Eye (tissue), 1 donor: ENCODE data around the gene APOBEC3C.
"Not testable (repeated sequence)": the region's sequence is repeated elsewhere in the genome, so short reads cannot be mapped to it uniquely, and the experiment has no call there.

ENCODE experiments used
- DNase-seq: peaks from one replicate; pipeline ENCODE4 v3.0.0-alpha.2; 2015

Gene APOBEC3C

DNA sequence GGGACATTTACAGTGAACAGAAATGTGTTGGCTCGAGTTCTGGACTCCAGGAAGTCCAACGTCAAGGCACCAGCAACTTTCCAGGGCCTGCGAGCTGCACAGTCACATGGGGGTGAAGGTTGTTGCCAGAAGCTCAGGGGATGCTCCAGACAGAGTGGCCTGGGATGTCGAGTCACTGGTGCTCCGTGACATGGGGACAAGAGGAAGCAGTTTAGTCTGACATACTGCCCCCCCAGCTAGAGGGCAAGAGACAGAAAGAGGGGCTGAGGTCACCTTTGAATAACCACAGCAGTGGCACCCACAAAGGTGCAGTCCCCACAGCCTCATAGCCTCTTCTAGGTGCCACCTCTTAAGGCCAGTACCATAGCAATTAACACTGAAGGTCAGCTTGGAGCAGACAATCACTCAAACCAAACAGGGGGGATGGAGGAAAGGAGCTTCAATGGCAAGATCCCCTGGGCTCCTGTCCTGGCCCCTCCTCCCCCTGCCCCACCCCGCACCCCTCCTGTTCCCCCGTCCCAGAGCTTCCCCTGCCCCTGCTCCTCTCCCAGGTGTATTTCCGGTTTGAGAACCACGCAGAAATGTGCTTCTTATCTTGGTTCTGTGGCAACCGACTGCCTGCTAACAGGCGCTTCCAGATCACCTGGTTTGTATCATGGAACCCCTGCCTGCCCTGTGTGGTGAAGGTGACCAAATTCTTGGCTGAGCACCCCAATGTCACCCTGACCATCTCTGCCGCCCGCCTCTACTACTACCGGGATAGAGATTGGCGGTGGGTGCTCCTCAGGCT is 10.7 kb downstream of the APOBEC3C start:
- DNase-seq: no peak

DNA sequence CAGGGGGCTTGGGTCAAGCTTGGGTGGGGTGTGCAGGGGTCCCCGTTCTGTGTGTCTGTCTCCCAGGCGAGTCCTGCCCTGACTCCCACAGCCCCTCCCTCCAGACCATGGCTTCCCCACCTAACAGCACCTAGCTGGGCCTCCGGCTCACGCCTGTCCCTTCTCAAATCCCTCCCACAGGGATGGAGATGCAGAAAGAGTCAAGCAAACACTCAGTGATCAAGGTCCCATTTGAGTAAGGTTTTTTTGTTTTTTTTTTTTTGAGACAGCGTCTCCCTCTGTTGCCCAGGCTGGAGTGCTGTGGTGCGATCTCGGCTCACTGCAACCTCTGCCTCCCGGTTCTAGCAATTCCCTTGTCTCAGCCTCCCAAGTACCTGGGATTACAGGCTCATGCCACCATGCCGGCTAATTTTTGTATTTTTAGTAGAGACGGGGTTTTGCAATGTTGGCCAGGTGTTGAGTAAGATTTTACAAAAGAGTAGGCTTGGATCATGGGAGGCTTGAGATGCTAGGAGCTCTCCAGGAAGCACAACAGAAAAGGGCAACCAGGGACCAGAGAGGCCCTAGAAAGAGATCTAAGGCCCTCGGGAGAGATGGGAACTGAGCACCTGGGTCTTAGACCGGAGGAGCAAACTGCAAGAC is 12.6 kb downstream of the APOBEC3C start:
- no peak for DNase-seq

DNA sequence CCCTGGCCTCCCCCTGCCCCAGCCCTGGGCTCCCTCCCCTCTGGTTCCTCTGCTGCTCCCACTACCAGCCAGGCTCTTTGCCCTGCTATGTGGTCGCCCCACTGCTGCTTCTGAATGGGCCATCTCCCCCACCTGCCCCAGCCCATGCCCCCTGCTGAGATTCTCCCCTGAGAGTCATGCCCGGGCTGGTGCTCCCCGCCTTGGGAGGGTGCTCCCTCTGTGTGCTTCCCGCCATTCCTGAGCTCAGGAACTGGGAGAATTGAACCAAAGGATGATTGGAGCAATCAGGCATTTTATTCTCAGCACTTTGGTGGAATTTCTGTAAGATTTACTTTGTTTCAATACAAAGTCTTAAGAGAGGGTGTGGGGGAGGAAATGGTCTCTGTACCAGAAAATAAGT is 13.7 kb downstream of the APOBEC3C start:
- no peak for DNase-seq

DNA sequence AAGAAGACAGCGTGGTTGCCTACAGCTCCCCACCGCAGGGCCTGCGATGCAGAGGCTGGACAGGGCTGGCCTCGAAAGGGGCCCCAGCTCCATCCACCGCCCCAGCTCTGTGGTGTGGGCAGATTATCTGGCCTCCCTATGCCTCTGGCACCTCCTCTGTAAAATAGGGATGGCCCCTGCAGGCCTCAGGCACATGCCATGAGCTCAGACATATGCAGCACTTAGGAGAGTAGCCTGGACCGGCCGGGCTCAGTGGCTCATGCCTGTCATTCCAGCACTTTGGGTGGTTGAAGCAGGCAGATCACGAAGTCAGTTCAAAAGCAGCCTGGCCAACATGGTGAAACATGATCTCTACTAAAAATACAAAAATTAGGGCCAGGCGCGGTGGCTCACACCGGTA is 14.2 kb downstream of the APOBEC3C start:
- DNase-seq: no peak

DNA sequence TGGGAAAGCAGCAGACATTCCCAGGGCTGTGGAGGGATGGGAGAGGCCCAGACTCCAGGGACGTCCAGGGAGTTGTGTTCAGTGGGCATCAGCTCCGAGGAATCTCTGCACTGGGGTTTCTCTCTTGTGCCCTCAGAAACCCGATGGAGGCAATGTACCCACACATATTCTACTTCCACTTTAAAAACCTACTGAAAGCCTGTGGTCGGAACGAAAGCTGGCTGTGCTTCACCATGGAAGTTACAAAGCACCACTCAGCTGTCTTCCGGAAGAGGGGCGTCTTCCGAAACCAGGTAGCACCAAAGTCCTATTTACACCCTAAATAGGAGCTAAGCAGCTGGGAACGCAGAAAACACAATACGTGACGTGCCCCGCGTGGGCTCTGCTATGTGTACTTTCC is 15.2 kb downstream of the APOBEC3C start:
- DNase-seq: no peak

DNA sequence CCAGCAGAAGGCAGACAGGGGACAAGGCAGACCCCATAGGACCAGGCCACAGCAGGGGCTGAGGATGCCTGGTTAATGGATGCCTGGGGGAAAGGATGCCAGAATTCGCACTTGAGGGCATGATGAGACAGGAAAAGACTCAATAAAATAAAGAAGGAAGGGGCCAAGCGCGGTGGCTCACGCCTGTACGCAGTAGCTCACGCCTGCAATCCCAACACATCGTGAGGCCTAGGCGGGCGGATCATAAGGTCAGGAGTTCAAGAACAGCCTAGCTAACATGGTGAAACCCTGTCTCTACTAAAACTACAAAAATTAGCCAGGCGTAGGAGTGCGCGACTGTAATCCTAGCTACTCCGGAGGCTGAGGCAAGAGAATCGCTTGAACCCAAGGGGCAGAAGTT is 16.6 kb downstream of the APOBEC3C start:
- no peak for DNase-seq

DNA sequence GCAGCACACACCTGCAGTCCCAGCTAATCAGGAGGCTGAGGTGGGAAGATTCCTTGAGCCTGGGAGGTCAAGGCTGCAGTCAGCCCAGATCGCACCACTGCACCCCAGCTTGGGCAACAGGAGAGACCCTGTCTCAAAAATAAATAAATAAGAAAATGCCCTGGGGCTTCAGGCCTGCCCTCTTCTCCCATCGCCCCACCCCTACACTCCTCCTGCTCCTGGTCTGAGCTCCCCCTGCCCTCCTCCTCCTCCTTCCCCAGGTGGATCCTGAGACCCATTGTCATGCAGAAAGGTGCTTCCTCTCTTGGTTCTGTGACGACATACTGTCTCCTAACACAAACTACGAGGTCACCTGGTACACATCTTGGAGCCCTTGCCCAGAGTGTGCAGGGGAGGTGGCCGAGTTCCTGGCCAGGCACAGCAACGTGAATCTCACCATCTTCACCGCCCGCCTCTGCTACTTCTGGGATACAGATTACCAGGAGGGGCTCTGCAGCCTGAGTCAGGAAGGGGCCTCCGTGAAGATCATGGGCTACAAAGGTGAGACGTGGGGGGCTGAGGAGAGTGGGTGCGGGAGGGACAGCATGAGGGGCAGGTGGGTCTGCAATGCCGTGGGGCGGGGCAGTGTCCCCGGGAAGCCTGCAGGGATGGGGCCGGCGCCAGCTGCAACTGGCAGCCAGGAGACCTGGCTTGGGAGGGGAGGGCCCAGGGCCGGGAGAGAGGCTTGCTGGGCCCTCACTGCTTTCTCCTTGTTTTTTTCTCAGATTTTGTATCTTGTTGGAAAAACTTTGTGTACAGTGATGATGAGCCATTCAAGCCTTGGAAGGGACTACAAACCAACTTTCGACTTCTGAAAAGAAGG is 17.6 kb downstream of the APOBEC3C start:
- not testable (repeated sequence) for DNase-seq

DNA sequence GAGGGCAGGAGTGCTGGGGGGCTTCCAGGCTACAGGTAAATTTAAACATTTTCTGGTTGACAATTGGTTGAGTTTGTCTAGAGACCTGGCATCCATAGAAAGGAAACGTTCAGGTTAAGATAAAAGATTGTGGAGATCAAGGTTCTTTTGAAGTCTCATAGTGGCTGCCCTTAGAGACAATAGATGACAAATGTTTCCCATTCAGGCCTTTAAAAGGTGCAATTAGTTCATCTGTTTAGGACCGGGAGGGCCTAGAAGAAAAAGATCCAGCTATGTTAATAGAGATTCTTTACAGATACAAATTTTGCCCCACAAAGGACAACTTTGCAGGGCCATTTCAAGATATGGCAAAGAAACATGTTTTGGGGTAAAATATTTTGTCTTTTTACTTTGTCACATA is 23.0 kb downstream of the APOBEC3C start:
- DNase-seq: not testable (repeated sequence)

DNA sequence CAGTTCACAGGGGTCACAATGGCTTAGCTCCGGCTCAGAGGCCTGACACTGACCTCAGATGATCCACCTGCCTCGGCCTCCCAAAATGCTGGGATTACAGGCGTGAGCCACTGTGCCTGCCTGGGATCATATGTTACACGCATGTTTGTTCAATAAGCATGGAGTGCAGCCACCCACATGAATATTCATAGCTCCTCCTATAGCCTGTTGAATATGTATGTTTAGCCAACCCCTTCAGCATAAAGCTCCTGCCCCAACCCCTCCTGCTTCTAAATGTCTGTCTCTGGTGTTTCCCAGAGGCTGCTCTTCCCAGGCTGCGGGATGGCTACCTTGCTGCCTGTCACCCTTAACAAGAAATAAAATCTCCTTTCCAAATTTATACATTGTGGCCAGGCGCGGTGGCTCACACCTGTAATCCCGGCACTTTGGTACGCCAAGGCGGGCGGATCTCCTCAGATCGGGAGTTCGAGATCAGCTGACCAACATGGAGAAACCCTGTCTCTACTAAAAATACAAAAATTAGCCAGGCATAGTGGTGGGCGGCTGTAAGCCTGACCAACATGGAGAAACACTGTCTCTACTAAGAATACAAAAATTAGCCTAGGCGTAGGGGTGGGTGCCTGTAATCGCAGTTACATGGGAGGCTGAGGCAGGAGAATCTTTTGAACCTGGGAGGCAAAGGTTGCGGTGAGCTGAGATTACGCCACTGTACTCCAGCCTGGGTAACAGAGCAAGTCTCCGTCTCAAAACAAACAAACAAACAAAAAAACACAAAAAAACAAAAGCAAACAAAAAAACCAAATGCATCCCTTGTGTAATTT is 25.5 kb downstream of the APOBEC3C start:
- DNase-seq: no peak

DNA sequence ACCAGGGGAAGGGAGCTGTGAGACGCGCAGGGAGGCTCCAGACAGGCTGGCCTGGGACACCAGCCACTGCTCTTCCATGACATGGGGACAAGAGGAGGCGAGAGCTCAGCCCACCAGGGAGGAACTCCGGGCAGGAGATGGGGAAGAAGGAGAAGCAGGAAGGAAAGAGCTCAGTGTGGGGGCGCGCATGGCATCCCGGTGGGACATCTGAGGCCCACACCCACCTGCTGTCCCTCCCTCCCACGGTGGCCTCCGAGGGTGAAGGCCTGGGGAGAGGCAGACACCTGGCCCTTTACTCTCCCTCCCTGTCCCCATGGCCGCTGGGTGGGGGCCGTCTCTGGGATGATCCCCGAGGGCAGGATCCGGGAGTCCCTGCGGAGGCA is 26.1 kb downstream of the APOBEC3C start:
- DNase-seq: not testable (repeated sequence)

DNA sequence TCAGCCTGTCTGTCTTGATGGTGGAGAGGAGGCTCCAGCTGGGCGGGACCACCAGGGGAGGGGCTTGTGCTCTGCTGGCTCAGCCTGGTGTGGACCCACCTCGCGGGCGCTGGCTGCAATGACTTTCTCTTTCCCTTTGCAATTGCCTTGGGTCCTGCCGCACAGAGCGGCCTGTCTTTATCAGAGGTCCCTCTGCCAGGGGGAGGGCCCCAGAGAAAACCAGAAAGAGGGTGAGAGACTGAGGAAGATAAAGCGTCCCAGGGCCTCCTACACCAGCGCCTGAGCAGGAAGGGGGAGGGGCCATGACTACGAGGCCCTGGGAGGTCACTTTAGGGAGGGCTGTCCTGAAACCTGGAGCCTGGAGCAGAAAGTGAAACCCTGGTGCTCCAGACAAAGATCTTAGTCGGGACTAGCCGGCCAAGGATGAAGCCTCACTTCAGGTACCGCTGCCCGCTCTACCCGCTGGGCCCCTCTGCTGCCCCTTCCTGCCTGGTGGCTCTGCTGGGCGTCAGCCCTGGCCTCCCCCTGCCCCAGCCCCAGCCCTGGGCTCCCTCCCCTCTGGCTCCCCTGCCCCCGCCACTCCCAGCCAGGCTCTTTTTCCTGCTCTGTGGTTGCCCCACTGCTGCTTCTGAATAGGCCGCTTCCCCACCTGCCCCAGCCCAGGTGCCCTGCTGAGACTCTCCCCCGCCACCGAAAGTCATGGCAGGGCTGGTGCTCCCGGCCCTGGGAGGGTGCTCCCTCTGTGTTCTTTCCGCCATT is 26.7 kb downstream of the APOBEC3C start, which contains the start of gene APOBEC3F:
TSS of gene APOBEC3F (plus strand) at position 327 of the 759 bp plus-strand sequence. CDS start at position 424, 97 bp downstream.
- DNase-seq: peak; percentile 56

DNA sequence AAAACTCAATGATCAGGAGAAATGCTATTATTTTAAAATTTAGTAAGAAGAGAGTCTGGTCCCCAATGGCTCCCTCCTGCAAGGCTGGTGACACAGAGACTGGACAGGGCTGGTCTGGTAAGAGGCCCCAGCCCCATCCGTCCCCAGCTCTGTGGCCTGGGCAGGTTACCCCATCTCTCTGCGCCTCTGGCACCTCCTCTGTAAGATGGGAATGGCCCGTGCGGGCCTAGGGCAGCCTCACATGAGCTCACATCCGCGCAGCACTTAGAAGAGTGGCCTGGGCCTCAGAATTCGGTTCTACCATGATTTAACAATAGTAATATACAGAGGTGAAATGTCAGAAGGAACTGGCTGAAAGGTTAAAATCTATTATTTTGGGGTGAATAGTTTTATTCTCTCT is 27.9 kb downstream of the APOBEC3C start:
- DNase-seq: no peak

DNA sequence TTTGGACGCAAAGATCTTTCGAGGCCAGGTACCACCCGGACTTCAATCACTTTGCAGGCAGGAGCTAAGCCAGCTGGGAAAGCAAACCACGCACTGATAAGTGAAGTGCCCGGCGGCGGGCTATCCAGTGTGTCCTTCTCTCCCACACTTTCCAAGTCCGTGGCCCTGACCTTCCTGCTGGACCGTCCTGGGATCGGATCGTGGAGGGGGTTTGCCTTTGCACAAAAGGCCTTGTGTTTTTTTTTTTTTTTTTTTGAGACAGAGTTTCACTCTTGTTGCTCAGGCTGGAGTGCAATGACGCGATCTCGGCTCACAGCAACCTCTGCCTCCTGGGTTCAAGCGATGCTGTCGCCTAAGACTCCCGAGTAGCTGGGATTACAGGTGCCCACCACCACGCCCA is 29.0 kb downstream of the APOBEC3C start:
- not testable (repeated sequence) for DNase-seq

DNA sequence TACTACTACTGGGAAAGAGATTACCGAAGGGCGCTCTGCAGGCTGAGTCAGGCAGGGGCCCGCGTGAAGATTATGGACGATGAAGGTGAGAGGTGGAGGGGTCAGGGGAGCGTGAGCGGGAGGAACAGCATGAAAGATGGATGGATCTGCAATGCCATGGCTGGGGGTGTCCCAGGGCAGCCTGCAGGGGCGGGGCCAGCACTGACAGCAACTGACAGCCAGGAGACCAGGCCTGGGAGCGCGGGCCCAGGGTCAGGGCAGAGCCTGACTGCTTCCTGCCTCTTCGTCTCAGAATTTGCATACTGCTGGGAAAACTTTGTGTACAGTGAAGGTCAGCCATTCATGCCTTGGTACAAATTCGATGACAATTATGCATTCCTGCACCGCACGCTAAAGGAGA is 31.1 kb downstream of the APOBEC3C start:
- not testable (repeated sequence) for DNase-seq

DNA sequence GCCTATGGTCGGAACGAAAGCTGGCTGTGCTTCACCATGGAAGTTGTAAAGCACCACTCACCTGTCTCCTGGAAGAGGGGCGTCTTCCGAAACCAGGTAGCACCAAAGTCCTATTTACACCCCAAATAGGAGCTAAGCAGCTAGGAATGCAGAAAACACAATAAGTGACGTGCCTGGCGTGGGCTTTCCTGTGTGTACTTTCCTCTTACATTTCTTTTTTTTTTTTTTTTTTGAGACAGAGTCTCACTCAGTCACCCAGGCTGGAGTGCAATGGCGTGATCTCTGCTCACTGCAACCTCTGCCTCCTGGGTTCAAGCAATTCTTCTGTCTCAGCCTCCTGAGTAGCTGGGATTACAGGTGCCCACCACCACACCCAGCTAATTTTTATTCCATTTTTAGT is 35.4 kb downstream of the APOBEC3C start:
- not testable (repeated sequence) for DNase-seq

DNA sequence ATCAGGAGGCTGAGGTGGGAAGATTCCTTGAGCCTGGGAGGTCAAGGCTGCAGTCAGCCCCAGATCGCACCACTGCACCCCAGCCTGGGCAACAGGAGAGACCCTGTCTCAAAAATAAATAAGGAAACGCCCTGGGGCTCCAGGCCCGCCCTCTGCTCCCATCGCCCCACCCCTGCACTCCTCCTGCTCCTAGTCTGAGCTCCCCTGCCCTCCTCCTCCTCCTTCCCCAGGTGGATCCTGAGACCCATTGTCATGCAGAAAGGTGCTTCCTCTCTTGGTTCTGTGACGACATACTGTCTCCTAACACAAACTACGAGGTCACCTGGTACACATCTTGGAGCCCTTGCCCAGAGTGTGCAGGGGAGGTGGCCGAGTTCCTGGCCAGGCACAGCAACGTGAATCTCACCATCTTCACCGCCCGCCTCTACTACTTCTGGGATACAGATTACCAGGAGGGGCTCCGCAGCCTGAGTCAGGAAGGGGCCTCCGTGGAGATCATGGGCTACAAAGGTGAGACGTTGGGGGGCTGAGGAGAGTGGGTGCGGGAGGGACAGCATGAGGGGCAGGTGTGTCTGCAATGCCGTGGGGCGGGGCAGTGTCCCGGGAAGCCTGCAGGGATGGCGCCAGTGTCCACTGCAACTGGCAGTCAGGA is 37.9 kb downstream of the APOBEC3C start:
- not testable (repeated sequence) for DNase-seq

DNA sequence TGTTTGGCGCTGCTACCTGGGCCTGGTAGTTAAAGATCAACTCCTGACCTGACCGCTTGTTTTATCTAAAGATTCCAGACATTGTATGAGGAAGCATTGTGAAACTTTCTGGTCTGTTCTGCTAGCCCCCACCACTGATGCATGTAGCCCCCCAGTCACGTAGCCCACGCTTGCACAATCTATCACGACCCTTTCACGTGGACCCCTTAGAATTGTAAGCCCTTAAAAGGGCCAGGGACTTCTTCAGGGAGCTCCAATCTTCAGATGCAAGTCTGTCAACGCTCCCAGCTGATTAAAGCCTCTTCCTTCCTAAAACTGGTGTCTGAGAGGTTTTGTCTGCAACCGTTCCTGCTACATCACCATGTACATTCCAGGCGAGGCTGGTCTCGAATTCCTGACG is 41.6 kb downstream of the APOBEC3C start:
- no peak for DNase-seq

DNA sequence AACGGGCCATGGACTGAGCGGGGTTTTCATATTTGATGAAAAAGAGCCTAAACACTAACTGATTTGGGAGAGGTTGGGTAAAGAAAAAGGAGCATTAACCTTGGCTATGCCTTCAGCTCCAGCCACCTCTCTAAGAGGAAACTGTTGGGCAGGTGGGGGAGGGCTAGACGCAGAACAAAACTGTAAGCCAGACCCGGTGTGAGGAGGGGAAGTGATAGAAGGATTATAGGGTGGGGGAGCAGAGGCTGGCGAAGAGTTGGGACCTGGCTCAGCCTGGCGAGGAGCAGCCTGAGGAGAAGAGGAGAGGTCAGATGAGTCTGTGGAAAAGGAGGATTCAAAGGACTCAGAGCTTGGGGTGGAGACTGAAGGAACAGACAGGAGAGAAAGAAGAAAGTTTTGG is 47.2 kb downstream of the APOBEC3C start:
- DNase-seq: not testable (repeated sequence)

DNA sequence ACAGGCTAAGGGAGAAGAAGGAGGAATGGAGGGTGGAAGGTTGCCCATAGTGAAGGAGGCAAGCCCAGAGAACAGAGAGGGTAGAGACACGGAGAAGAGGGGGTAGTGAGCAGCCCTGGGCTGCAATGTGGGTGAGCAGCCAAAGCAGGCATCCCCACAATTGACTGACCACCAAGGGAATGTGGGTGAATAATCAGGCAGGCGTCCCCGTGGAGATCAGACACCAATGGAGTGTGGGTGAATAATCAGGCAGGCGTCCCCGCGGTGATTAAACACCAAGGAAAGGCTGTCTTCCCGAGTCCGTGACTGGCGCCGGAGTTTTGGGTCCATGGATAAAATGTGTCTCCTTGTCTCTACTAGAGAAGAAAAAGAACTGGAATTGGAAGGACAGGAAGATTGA is 47.9 kb downstream of the APOBEC3C start:
- DNase-seq: not testable (repeated sequence)

DNA sequence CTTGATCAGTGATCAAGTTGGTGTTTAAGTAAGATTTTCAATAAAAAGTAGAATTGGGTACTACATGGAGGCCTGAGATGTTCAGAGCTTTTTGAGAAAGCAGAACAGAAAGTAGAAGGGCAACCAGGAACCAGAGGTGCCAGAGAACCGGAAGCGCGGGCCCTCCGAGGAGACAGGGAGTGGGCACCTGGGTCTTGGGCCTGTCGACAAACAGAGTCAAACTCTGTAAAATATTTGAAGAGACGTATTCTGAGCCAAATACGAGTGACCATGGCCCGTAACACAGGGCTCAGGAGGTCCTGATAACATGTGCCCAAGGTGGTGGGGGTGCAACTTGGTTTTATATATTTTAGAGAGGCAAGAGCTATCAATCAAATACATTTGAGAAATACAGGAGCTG is 49.8 kb downstream of the APOBEC3C start:
- not testable (repeated sequence) for DNase-seq
